Stimulated activated naive CD8-positive, alpha-beta T cell treated with anti-CD3 and anti-CD28 coated beads, Interleukin-15, amount 100 ng/mL, for 72 hours (primary cell): ENCODE data around the gene MZB1.

ENCODE experiments used
- ATAC-seq: fragments of 150-1000 bp; cut with Tn5 transposase; 2 replicates; pipeline ENCODE4 v1.10.0; 2021; ENCODE audit warnings: mild to moderate bottlenecking, moderate library complexity
- DNase-seq, 2 donors: peaks; one replicate each; pipeline ENCODE4 v3.0.0; 2021 to 2022
- H3K27ac Mint-ChIP-seq, 2 donors: one replicate each; pipeline ENCODE4 v1.8.0; 2022; ENCODE audit warnings: mild to moderate bottlenecking in 2 of 2, mixed read lengths in 2 of 2, moderate library complexity in 2 of 2
- H3K27me3 Mint-ChIP-seq: one replicate; pipeline ENCODE4 v1.8.0; 2022; ENCODE audit warnings: mixed read lengths
- H3K4me1 Mint-ChIP-seq: one replicate; pipeline ENCODE4 v1.8.0; 2022; ENCODE audit warnings: mild to moderate bottlenecking, mixed read lengths
- H3K4me3 Mint-ChIP-seq, 2 donors: one replicate each; pipeline ENCODE4 v1.8.0; 2022; ENCODE audit warnings: mild to moderate bottlenecking in 2 of 2, mixed read lengths in 2 of 2, moderate library complexity in 1 of 2
- H3K9me3 Mint-ChIP-seq, 2 donors: one replicate each; pipeline ENCODE4 v1.8.0; 2022; ENCODE audit warnings: mixed read lengths in 2 of 2

The MZB1 gene, protein sequence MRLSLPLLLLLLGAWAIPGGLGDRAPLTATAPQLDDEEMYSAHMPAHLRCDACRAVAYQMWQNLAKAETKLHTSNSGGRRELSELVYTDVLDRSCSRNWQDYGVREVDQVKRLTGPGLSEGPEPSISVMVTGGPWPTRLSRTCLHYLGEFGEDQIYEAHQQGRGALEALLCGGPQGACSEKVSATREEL

DNA sequence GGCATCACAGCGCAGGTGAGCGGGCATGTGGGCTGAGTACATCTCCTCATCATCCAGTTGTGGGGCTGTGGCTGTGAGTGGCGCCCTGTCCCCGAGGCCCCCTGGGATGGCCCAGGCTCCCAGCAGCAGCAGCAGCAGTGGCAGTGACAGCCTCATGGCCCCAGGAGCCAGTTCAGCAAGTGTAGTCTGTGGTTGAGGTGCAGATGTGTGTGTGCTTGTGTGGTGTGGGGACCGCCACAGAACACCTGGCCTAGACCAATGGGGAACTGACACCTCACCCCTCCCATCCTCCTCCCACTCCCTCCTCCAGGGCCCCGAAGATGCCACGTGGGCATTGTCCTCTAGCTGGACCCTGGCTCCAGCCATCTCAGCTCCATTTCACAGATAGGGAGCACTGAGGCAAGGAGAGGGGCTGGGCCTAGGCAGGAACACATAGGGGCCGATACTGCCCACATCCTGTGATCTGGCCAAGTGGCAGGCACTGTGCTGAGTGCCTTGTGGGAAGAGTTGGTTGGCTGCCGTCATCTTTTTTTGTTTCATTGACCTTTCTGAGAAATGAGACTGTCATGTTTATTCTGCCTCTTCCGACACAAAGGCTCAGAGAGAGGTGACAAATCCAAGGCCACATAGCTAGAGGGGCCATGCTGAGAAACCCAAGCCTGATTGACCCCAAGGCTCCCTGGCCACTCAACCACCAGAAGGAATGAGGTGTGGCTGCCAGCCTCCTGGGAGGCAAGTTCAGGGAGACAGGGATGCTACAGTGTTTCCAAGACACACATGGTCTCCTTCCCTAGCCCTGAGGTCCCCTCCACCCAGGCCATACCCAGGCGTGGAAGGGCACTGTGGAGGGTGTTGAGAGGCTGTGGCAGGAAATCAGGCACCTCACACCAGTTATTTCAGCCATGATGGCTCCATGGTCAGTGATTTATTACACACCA, at the start of gene MZB1:
Gene MZB1, minus strand, starts transcription at position 213 of the 938 bp plus-strand sequence. Its CDS starts 57 bp downstream, at position 156.
- H3K4me1 Mint-ChIP-seq: peaks cover 79% of the 10 kb centered on the region
- H3K9me3 Mint-ChIP-seq: no peaks in the 10 kb centered on the region
- no peaks in the 10 kb centered on the region for H3K27me3 Mint-ChIP-seq
- H3K27ac Mint-ChIP-seq: peak within 1 kb of the TSS; percentile 94 to 98
- DNase-seq (peak; percentile 77 to 89), ATAC-seq (peak; percentile 76)
- H3K4me3 Mint-ChIP-seq: peak within 1 kb of the TSS; percentile 94 to 100

DNA sequence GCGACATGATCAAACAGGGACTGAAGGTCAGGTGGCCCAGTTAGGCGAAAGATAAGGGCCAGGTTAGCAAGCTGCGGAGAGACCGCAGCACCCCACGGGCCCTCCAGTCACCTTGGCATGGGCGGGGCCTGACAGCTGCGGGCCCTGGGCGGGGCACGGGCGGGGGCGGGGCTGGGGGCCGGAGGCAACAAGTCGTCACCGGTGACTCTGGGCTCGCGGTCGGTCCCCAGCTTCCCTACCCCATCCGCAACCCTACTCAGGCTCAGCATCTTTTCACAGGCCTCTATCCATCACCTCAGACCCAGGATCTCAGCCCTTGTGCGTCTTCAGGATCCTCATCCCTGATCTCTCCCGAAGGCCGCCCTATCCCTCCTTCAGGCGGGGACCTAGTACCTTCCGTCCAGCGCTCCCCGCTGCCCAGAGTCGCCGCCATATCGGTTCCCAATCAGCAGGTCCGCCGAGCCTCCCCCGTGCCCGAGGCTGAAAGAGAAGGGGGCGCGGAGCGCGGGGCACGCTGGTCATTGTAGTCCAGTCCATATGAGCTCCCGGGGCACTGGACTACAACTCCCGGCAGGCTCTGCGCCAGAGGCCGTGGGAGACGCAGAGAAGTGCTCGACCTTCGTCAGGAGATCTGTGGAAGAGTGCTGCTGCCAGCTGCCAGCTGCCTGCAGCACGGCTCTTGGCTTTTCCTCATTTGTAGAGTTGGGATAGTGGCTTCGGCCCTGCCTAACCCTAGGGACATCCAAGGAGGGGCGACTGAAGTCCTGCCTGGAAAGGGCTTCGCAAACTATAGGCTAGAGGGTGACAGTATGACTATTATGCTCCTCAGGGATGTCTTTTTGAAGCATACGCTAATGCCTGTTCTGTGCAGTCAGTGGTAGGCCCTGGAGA, 49.5 kb upstream of the MZB1 start, which contains the start of gene DNAJC18:
Gene DNAJC18, minus strand, starts transcription at position 513 of the 891 bp plus-strand sequence. Its CDS starts 80 bp downstream, at position 433.
- peak within 1 kb of the TSS; percentile 100 for H3K4me3 Mint-ChIP-seq
- peak within 1 kb of the TSS; percentile 100 for H3K27ac Mint-ChIP-seq
- peaks cover 63% of the 10 kb centered on the region for H3K4me1 Mint-ChIP-seq
- no peaks in the 10 kb centered on the region for H3K27me3 Mint-ChIP-seq
- DNase-seq: peak; percentile 87 to 91
- ATAC-seq: peak; percentile 93
- H3K9me3 Mint-ChIP-seq: no peaks in the 10 kb centered on the region

DNA sequence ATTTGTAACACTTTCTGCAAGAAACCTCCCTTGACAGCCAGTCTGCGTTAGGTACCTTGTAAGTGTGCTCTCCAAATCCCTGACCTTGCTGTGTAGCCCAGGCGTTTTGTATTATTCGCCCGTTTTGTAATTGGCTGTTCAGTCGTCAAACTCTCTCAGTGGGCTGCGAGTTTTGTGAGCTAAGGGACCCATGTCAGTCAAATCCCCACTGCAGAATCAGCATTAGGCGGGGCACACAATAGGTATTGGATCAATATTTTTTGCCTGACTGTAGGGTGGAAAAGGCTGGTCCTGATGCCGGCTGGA, 48.9 kb upstream of the MZB1 start:
- Mint-ChIP-seq H3K27me3 (no peaks in the 10 kb centered on the region), H3K9me3 (no peaks in the 10 kb centered on the region), H3K4me3 (peak overlapping the region; percentile 100), H3K4me1 (peaks cover 58% of the 10 kb centered on the region), H3K27ac (peak overlapping the region; percentile 66 to 67)
- ATAC-seq: no peak
- DNase-seq: no peak

DNA sequence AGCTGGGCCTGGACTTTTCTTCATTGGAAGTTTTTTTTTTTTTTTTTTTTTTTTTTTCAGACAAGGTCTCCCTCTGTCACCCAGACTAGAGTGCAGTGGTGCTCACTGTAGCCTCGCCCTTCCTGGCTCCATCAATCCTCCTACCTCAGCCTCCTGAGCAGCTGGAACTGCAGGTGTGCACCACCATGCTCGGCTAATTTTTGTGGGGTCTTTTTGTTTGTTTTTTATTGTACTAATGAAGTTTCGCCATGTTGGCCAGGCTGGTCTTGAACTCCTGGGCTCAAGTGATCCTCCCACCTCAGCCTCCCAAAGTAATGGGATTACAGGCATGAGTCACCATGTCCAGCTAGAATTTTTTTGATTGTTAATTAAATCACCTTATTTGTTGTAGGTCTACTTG, 46.0 kb upstream of the MZB1 start:
- H3K9me3 Mint-ChIP-seq: no peaks in the 10 kb centered on the region
- H3K4me3 Mint-ChIP-seq: no peak overlapping the region
- ATAC-seq (no peak), DNase-seq (no peak)
- H3K4me1 Mint-ChIP-seq: peaks cover 40% of the 10 kb centered on the region
- no peaks in the 10 kb centered on the region for H3K27me3 Mint-ChIP-seq
- peak overlapping the region in 1 of 2 donors; percentile 54 for H3K27ac Mint-ChIP-seq

DNA sequence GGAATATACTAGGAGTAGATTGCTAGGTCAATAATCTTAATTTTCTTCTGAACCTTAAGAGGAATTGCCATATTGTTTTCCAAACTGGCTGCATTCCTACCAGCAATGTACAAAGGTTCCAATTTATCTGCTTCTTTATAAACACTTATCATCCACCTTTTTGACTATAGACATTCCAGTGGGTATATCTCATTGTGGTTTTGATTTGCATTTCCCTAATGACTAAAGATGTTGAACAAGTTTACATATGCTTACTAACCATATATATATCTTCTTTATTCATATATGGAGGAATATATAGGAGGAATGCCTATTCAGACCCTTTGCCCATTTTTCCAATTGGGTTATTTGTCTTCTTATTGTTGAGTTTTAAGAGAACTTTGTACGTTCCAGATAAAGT, 42.0 kb upstream of the MZB1 start:
- DNase-seq (no peak), ATAC-seq (no peak)
- Mint-ChIP-seq H3K4me1 (peaks cover 15% of the 10 kb centered on the region), H3K27me3 (no peaks in the 10 kb centered on the region), H3K4me3 (no peak overlapping the region), H3K27ac (no peak overlapping the region), H3K9me3 (no peaks in the 10 kb centered on the region)

DNA sequence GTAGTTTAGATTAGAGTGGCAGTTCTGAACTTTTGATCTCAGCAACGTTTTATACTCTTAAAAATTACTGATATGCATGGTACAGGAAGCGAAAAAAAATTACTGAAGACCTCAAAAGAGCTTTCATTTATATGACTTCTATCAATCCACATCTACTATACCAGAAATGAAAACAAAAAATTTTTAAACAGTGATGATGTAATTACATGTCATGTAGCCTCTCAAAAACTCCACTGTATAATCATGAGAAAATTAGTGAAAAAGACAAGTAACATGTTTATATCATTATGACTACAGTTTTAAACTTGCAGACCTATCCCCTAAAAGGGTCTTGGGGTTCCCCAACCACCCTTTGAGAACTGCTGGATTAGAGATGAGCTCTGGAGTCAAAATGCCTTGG, 40.3 kb upstream of the MZB1 start:
- Mint-ChIP-seq H3K27me3 (no peaks in the 10 kb centered on the region), H3K4me3 (no peak overlapping the region), H3K27ac (peak overlapping the region in 1 of 2 donors; percentile 78), H3K4me1 (peaks cover 15% of the 10 kb centered on the region), H3K9me3 (no peaks in the 10 kb centered on the region)
- DNase-seq (no peak), ATAC-seq (peak; percentile 71)

DNA sequence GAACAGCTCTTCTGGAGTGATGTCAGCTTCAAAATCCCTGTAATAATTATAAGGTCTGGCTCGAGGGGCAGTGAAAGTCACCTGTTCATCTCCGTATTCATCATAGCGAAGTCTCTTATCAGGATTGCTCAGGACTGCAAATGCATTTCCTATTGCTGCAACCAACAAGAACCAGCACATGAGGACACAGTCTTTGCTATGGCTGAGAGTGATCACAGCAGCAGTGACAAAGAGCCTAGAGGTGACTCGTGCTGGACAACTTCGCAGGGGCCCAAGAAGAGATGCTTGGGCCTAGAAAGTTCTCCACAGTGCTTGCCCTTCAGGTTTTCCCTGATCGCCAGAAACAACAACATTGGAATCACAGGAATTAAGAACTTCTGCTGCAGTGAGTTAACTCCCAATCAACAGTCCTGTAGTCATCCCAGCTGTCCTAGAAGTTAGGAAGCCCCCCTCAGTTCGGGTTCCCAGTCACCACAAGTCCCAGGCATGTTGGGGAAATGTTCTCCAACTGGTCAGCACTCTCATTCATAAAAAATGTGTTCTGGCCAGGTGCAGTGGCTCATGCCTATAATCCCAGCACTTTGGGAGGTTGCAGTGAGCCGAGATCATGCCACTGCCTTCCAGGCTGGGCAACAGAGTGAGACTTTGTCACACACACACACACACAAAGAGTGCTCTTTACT, 36.6 kb upstream of the MZB1 start:
- Mint-ChIP-seq H3K4me3 (no peak overlapping the region), H3K4me1 (peaks cover 20% of the 10 kb centered on the region), H3K27ac (no peak overlapping the region), H3K9me3 (no peaks in the 10 kb centered on the region), H3K27me3 (no peaks in the 10 kb centered on the region)
- DNase-seq (no peak), ATAC-seq (no peak)

DNA sequence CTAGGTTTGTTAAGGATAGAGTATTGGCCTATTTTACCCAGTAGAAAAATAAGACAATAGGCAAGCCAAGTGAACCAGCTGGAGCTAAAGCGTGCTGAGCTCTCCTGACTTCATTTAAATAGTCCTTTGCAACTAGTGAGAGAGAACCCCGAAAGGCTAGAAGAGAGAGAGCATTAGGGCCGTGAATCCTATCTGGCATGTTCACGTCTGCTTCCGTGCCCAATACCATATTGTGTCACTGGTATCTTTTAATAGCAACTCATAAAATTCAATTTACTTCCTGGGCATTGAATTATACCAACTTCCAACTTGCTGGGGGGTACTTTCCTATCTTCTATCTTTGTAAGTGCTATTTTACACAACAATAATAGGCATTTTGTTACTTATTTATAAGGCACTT, 35.8 kb upstream of the MZB1 start:
- Mint-ChIP-seq H3K4me3 (no peak overlapping the region), H3K27ac (no peak overlapping the region), H3K4me1 (peaks cover 15% of the 10 kb centered on the region), H3K27me3 (no peaks in the 10 kb centered on the region), H3K9me3 (no peaks in the 10 kb centered on the region)
- ATAC-seq (no peak), DNase-seq (no peak)

DNA sequence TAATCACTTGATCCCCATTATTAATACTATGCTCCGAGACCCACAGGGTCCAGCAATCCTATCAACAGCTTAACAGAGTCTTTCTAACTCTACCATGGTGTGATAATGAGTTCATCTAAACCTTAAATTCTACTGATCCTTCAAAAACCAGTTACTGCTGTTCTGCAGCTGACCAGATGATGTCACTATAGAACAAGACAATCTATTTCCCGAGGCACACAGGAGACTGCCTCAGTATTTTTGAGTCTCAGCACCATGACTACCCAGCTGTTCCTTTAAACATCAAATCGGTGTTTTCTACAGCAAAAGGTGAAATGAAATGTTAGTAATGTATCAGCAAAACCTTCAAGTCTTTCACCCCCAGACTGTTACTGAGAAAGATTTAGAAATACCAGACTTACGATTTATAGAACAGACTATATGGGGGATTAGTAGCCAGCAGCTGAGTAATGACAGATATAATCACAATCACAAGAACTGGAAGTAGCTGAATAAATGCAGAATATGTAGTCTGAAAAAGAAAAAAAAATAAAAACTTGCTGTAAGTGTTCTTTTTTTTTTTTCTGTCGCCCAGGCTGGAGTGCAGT, 32.7 kb upstream of the MZB1 start:
- Mint-ChIP-seq H3K9me3 (no peaks in the 10 kb centered on the region), H3K4me1 (peaks cover 13% of the 10 kb centered on the region), H3K4me3 (no peak overlapping the region), H3K27me3 (no peaks in the 10 kb centered on the region), H3K27ac (no peak overlapping the region)
- peak; percentile 55 to 63 for DNase-seq
- peak; percentile 93 for ATAC-seq

DNA sequence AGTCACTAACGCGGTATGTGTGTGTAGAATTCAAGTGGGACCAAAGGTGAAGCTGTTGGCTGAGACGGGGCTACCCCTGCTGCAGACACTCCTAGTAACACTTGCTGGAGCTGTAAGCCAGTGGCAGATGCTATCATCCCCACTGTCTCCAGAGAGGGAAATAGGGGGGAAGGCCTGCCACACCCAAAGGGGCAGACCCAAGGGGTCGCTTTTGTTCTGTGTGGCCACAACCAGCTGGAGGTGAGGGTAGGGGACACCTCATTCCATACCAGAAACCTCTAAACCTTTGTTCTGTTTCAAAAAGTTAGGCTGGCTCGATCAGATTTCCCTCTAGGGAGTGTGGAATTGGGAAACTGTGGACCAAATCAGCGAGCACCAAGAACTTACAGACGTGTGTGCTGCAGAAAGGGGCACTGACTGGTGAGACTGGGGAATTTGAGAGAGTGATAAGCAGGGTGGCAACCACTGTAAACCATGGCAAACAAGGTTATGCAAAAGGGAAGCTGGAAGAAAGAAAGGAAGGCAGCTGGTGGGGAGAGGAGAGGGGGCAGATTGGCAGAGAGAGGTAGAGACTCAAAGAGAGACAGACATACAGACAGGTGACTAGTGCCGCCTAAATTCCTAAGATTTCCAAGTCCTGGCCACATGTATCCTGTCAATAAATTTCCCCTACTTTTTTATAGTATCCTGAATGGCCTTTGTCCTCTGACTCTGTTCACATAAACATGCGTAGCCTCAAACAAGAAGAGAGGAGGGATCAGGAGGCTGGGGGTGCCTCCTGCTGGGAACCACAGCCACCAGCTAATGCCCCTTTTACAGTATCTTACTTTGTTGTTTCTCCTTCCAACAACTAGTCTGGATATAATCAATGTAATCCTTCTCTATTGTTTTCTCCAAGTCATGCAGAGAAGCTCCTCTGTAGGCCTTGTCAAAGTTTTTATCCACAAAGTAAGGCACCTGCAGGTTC, 29.8 kb upstream of the MZB1 start:
- ATAC-seq: no peak
- Mint-ChIP-seq H3K4me3 (no peak overlapping the region), H3K27me3 (no peaks in the 10 kb centered on the region)

DNA sequence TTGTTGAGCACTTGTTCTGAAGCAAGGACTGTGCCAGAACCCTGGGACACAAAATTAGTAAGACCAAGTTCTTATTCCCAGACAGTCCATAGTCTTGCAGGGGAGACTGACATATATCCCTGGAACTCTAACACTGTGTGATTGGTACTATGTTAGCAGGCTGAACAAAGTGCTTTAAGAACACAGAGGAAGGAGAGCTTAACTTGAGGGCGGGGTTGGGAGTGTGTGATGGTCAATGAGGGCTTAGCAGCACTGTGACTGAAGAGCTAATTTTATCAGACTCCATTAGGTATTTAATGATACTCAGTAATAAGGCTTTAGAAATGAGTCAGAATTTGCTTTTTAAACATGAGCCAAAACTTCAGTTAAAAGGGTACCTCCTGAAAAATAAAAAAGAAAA, 29.1 kb upstream of the MZB1 start:
- DNase-seq: no peak
- ATAC-seq: no peak
- H3K27ac Mint-ChIP-seq: peak overlapping the region in 1 of 2 donors; percentile 66
- no peaks in the 10 kb centered on the region for H3K27me3 Mint-ChIP-seq
- H3K9me3 Mint-ChIP-seq: no peaks in the 10 kb centered on the region
- peaks cover 48% of the 10 kb centered on the region for H3K4me1 Mint-ChIP-seq
- H3K4me3 Mint-ChIP-seq: no peak overlapping the region

More for the DNA sequence above, 29.8 kb upstream of the MZB1 start:
- Mint-ChIP-seq H3K4me1 (peaks cover 41% of the 10 kb centered on the region), H3K27ac (no peak overlapping the region), H3K9me3 (no peaks in the 10 kb centered on the region)
- DNase-seq: no peak

DNA sequence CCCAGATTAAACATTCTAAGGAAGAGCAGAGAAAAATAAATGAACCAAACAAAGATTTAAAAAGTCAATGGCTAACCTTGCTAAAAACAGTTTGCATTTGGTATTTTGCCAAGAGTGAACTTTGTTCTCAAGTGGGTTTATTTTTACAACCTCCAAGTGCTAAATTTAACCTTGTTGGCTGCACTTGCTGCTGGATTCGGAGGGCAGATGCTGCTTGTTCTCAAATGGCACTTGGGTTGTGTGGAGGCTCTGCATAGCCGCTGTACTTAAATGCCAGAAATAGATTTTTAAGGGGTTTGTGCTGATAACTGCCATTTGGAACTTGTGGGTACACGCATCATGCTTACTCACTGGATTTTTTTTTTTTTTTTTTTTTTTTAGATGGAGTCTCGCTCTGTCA, 27.5 kb upstream of the MZB1 start:
- H3K27ac Mint-ChIP-seq: peak overlapping the region in 1 of 2 donors; percentile 27

DNA sequence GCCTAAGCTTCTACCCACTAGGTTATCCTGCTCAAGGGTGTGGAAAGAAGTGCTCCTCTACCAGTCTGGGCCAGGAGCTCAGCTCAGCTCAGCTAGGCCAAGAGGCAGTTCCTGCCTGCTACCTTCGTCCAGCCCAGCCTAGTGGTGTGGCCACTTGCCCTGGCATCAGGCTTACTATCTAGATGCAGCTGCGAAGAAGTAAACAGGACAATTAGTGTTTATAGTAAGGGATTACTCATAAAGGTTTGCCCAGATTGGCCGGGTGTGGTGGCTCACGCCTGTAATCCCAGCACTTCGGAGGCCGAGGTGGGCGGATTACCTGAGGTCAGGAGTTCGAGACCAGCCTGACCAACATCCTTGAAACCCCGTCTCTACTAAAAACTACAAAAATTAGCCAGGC, 26.9 kb upstream of the MZB1 start:
- Mint-ChIP-seq H3K27ac (peak overlapping the region; percentile 27 to 97), H3K9me3 (no peaks in the 10 kb centered on the region), H3K4me3 (no peak overlapping the region), H3K27me3 (no peaks in the 10 kb centered on the region), H3K4me1 (peaks cover 56% of the 10 kb centered on the region)
- no peak for DNase-seq
- ATAC-seq: no peak

More for the DNA sequence above, 27.5 kb upstream of the MZB1 start:
- DNase-seq (no peak), ATAC-seq (no peak)
- Mint-ChIP-seq H3K4me1 (peaks cover 57% of the 10 kb centered on the region), H3K9me3 (no peaks in the 10 kb centered on the region), H3K27me3 (no peaks in the 10 kb centered on the region), H3K4me3 (no peak overlapping the region)

DNA sequence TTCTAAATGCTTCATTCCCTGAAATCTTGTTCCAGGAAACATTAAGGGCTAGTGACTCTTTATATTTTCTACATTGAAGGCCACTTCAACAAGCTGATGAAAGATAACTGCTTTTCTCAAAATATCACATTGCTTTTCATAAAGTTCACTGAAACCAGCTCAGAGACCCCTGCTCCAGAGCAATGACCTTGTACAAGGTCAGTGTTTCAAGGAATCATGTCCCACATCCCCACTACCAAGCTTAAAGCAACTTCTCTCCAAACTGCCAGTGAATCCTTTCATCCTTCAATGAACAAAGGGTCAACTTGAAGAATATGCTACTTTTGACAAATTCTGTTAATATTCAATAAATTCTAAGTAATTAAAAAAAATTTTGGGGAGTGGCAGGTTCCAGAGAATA, 26.2 kb upstream of the MZB1 start:
- peak overlapping the region; percentile 69 to 76 for H3K4me3 Mint-ChIP-seq
- no peak for ATAC-seq
- no peaks in the 10 kb centered on the region for H3K27me3 Mint-ChIP-seq
- no peak for DNase-seq
- peaks cover 56% of the 10 kb centered on the region for H3K4me1 Mint-ChIP-seq
- peak overlapping the region; percentile 95 to 97 for H3K27ac Mint-ChIP-seq
- H3K9me3 Mint-ChIP-seq: no peaks in the 10 kb centered on the region
